Astrocyte (in vitro differentiated cells and primary cell): Measurements from ENCODE around the gene SPSB1. TPM values are rescaled to one million over a fixed set of nuclear protein-coding genes. Genes with fewer than 3 reads are reported as not detected.

Source experiments
- DNase-seq: peaks from one replicate; pipeline ENCODE4 v3.0.0-alpha.2; 2010; ENCODE audit warnings: low read depth
- FAIRE-seq: peaks from 2 replicates; lab custom pipeline; 2011; peaks lifted over from hg19 to GRCh38; lab: Jason Lieb, UNC
- H2AFZ ChIP-seq: 2 replicates; pipeline ENCODE4 v1.6.0; 2012; ENCODE audit warnings: low read depth, low read length, inconsistent platforms
- H3K27ac ChIP-seq: 2 replicates; pipeline ENCODE4 v1.5.1; 2011; ENCODE audit warnings: low read depth, low read length, inconsistent platforms
- H3K27me3 ChIP-seq: 2 replicates; pipeline ENCODE4 v1.6.0; 2011; ENCODE audit warnings: low read length, inconsistent platforms; ENCODE audit not compliant: insufficient read depth
- H3K36me3 ChIP-seq: 2 replicates; pipeline ENCODE4 v1.5.1; 2011; ENCODE audit warnings: low read length, inconsistent platforms; ENCODE audit not compliant: insufficient read depth
- H3K4me1 ChIP-seq: 2 replicates; pipeline ENCODE4 v1.5.1; 2011; ENCODE audit warnings: low read length, inconsistent platforms; ENCODE audit not compliant: insufficient read depth
- H3K4me2 ChIP-seq: 2 replicates; pipeline ENCODE4 v1.6.0; 2012; ENCODE audit warnings: low read length, inconsistent platforms
- H3K4me3 ChIP-seq: 2 replicates; pipeline ENCODE4 v1.5.1; 2011; ENCODE audit warnings: low read depth, mild to moderate bottlenecking, low read length, inconsistent platforms; ENCODE audit not compliant: insufficient read depth
- H3K79me2 ChIP-seq: 2 replicates; pipeline ENCODE4 v1.6.0; 2012; ENCODE audit warnings: mild to moderate bottlenecking, low read length, inconsistent platforms; ENCODE audit not compliant: insufficient read depth
- H3K9ac ChIP-seq: 2 replicates; pipeline ENCODE4 v1.6.0; 2012; ENCODE audit warnings: mild to moderate bottlenecking, low read length, inconsistent platforms
- H3K9me3 ChIP-seq: 2 replicates; pipeline ENCODE4 v1.5.1; 2012; ENCODE audit warnings: low read depth, mild to moderate bottlenecking, low read length, inconsistent platforms; ENCODE audit not compliant: insufficient read depth
- H4K20me1 ChIP-seq: 2 replicates; pipeline ENCODE4 v1.6.0; 2012; ENCODE audit warnings: low read length, inconsistent platforms; ENCODE audit not compliant: insufficient read depth
- H3K27ac Mint-ChIP-seq: one replicate; pipeline ENCODE4 v1.8.0; 2021; ENCODE audit warnings: mild to moderate bottlenecking, mixed read lengths; ENCODE audit not compliant: unreplicated experiment
- H3K27me3 Mint-ChIP-seq: one replicate; pipeline ENCODE4 v1.8.0; 2021; ENCODE audit warnings: low read depth, mixed read lengths; ENCODE audit not compliant: unreplicated experiment
- H3K36me3 Mint-ChIP-seq: one replicate; pipeline ENCODE4 v1.8.0; 2021; ENCODE audit warnings: low read depth, mixed read lengths; ENCODE audit not compliant: unreplicated experiment
- H3K4me1 Mint-ChIP-seq: one replicate; pipeline ENCODE4 v1.8.0; 2021; ENCODE audit warnings: low read depth, mixed read lengths; ENCODE audit not compliant: unreplicated experiment
- H3K4me3 Mint-ChIP-seq: one replicate; pipeline ENCODE4 v1.8.0; 2021; ENCODE audit warnings: mild to moderate bottlenecking, moderate library complexity, mixed read lengths; ENCODE audit not compliant: unreplicated experiment
- H3K9me3 Mint-ChIP-seq: one replicate; pipeline ENCODE4 v1.8.0; 2021; ENCODE audit warnings: mild to moderate bottlenecking, mixed read lengths; ENCODE audit not compliant: unreplicated experiment
- CTCF ChIP-seq: IDR thresholded peaks from 2 replicates; pipeline ENCODE4 v1.5.1; 2011; ENCODE audit warnings: low read depth, mild to moderate bottlenecking, inconsistent platforms, low read length, moderate library complexity; ENCODE audit not compliant: insufficient read depth
- EZH2 ChIP-seq: IDR thresholded peaks from 2 replicates; pipeline ENCODE4 v1.6.1; 2012; ENCODE audit warnings: mild to moderate bottlenecking, low read length, inconsistent platforms; ENCODE audit not compliant: insufficient read depth
- total RNA-seq: library from RNA; stranded (reverse); gene quantifications from 2 replicates; pipeline ENCODE4 v1.2.1, GENCODE V29; 2021

Gene SPSB1
- total RNA-seq, 1 donor from 2014 or later, result 53.5 TPM

DNA sequence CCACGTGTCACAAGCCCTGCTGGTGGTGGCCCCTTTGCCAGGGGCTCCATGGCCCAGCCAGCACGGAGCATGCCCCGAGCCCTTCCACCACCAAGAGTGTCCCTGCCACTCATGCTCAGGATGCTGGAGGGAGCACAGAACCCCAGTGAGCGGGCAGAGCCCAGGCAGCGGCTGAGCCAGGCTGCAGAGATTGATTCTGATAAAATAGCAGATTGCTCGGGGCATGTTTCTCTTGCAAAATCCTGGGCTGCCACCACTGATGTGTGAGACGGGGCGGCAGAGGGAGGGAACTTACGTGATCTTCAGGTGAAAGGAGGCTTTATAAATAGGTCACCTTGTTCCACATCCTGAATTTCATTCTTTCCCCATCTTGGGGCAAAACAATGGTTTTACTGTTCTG is 53.2 kb downstream of the SPSB1 start:
- peaks cover 13% of the 10 kb centered on the region for H3K4me1 ChIP-seq
- H3K4me2 ChIP-seq, result no peak overlapping the region
- FAIRE-seq (no peak), DNase-seq (no peak)
- no peaks in the 10 kb centered on the region for H3K36me3 ChIP-seq
- H3K4me3 ChIP-seq, result no peak overlapping the region
- H2AFZ ChIP-seq, result no peak overlapping the region
- H3K9ac ChIP-seq, result no peak overlapping the region
- peaks cover 95% of the 10 kb centered on the region for H3K79me2 ChIP-seq
- Mint-ChIP-seq H3K4me3 (no peak overlapping the region), H3K27me3 (no peaks in the 10 kb centered on the region), H3K9me3 (no peaks in the 10 kb centered on the region), H3K27ac (no peak overlapping the region), H3K4me1 (peaks cover 29% of the 10 kb centered on the region), H3K36me3 (peaks cover 11% of the 10 kb centered on the region)
- H3K9me3 ChIP-seq, result no peaks in the 10 kb centered on the region
- peaks cover 100% of the 10 kb centered on the region for H4K20me1 ChIP-seq
- no peak for TF ChIP-seq CTCF
- TF ChIP-seq EZH2, result no peak
- H3K27ac ChIP-seq, result no peak overlapping the region
- H3K27me3 ChIP-seq, result no peaks in the 10 kb centered on the region

DNA sequence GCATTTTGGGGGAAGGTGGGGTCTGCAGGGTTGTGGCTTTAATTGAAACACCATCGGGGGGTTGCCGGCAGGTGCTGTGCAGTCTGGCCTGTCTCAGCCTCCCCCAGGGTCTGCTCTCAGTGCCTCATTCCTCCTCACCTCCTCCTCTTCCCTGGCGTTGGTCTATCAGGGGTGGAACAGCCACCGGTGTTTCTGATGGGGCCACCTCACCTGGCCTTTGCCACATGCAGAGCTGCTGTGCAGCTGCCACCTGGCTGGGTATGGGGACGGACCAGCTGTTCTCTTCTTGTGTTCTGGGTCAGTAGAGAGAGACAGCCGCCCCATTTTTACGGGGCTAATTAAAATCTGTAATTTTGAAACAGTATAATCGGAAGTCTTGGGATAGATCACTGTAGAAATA is 53.9 kb downstream of the SPSB1 start:
- Mint-ChIP-seq H3K9me3 (no peaks in the 10 kb centered on the region), H3K27ac (no peak overlapping the region), H3K4me3 (no peak overlapping the region), H3K27me3 (no peaks in the 10 kb centered on the region), H3K36me3 (peaks cover 13% of the 10 kb centered on the region), H3K4me1 (peaks cover 29% of the 10 kb centered on the region)
- peaks cover 19% of the 10 kb centered on the region for H3K4me1 ChIP-seq
- FAIRE-seq (no peak), DNase-seq (no peak)
- no peak overlapping the region for H2AFZ ChIP-seq
- H3K36me3 ChIP-seq, result no peaks in the 10 kb centered on the region
- no peak overlapping the region for H3K27ac ChIP-seq
- H3K4me2 ChIP-seq, result no peak overlapping the region
- no peak overlapping the region for H3K9ac ChIP-seq
- H3K27me3 ChIP-seq, result no peaks in the 10 kb centered on the region
- no peak overlapping the region for H3K4me3 ChIP-seq
- no peaks in the 10 kb centered on the region for H3K9me3 ChIP-seq
- TF ChIP-seq EZH2 (no peak), CTCF (no peak)
- H3K79me2 ChIP-seq, result peaks cover 95% of the 10 kb centered on the region
- peaks cover 100% of the 10 kb centered on the region for H4K20me1 ChIP-seq

DNA sequence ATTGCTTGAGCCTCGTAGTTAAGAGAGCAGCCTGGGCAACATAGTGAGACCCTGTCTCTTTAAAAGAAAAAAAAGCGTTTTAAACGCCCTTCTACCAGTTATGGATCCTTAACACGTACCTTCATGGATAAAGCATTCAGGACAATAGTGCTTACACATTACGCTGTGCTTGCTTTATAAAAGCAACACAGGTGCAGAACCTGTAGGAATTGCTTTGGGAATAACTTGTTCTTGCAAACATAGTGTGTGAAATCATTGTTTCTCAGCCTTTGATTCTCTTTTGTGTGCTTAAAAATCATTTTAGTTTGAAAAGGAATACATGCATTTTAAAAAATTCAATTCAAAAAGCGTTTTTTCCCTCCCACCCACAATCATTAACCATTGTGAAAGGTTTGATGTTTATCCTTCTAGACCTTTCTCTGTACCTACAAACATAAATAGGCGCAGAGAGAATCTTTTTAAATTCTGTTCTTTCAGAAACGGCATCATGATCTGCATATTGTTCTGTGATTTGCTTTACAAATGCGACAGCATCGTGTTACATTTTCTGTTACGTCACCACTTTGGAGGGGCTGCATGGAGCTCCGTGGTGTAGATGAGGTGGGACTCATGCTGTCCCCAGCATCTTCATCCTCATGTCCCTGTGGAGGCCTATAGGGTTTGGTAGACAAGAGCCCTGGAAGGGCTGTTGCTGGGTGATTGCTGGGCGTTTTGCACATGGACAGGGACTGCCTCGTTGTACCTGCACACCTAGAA is 54.6 kb downstream of the SPSB1 start:
- Histone ChIP-seq H3K79me2 (peaks cover 95% of the 10 kb centered on the region), H3K4me2 (no peak overlapping the region), H3K9ac (no peak overlapping the region), H3K4me1 (peaks cover 20% of the 10 kb centered on the region), H3K36me3 (no peaks in the 10 kb centered on the region), H3K9me3 (no peaks in the 10 kb centered on the region), H2AFZ (no peak overlapping the region), H3K4me3 (no peak overlapping the region), H3K27me3 (no peaks in the 10 kb centered on the region), H4K20me1 (peaks cover 100% of the 10 kb centered on the region), H3K27ac (no peak overlapping the region)
- Mint-ChIP-seq H3K36me3 (peaks cover 10% of the 10 kb centered on the region), H3K27me3 (no peaks in the 10 kb centered on the region), H3K27ac (no peak overlapping the region), H3K4me3 (no peak overlapping the region), H3K4me1 (peaks cover 27% of the 10 kb centered on the region), H3K9me3 (no peaks in the 10 kb centered on the region)
- TF ChIP-seq EZH2 (no peak), CTCF (no peak)
- no peak for DNase-seq
- FAIRE-seq, result no peak
